Heart left ventricle (tissue), 16 donors: Measurements from ENCODE around the gene UGT1A7. TPM values are rescaled to one million over a fixed set of nuclear protein-coding genes. Genes with fewer than 3 reads are reported as not detected.

ENCODE experiments used
- ATAC-seq, 4 donors: fragments of 200-7000 bp; cut with Tn5 transposase; one replicate each; pipeline ENCODE4 v1.9.1; 2020 to 2022; ENCODE audit warnings: moderate library complexity in 4 of 4, mild to moderate bottlenecking in 3 of 4, moderate number of reproducible peaks in 1 of 4
- DNase-seq, 5 donors: peaks; one replicate each; pipeline ENCODE4 v3.0.0-alpha.2; 2020
- H3K27ac ChIP-seq, 12 donors: fragments of 200-600 bp; sonication (generic) in 4 of 12; one replicate each; pipeline versions ENCODE4 v1.5.0 to v1.8.0; 2016 to 2022; ENCODE audit warnings: mild to moderate bottlenecking in 2 of 12
- H3K27me3 ChIP-seq, 9 donors: fragments of 200-600 bp; sonication (generic) in 2 of 9; one replicate each; pipeline versions ENCODE4 v1.5.1 to v1.8.0; 2016 to 2022; ENCODE audit warnings: mild to moderate bottlenecking in 3 of 9
- H3K36me3 ChIP-seq, 9 donors: fragments of 200-600 bp; sonication (generic) in 2 of 9; one replicate each; pipeline versions ENCODE4 v1.5.0 to v1.8.0; 2018 to 2022; ENCODE audit warnings: mild to moderate bottlenecking in 2 of 9
- H3K4me1 ChIP-seq, 12 donors: fragments of 200-600 bp; sonication (generic) in 4 of 12; one replicate each; pipeline versions ENCODE4 v1.5.0 to v1.8.0; 2016 to 2022; ENCODE audit warnings: mild to moderate bottlenecking in 3 of 12
- H3K4me3 ChIP-seq, 12 donors: fragments of 200-600 bp; sonication (generic) in 4 of 12; one replicate each; pipeline versions ENCODE4 v1.5.0 to v1.8.0; 2017 to 2022; ENCODE audit warnings: mild to moderate bottlenecking in 9 of 12, moderate library complexity in 4 of 12
- H3K9me3 ChIP-seq, 12 donors: fragments of 200-600 bp; sonication (generic) in 4 of 12; one replicate each; pipeline versions ENCODE4 v1.5.0 to v1.8.0; 2016 to 2022; ENCODE audit warnings: mild to moderate bottlenecking in 1 of 12
- CTCF ChIP-seq, 12 donors: fragments of 200-600 bp; sonication (generic) in 4 of 12; IDR thresholded peaks; one replicate each; pipeline versions ENCODE4 v1.5.0 to v1.8.0; 2018 to 2022; ENCODE audit warnings: antibody characterized with exemption in 12 of 12, mild to moderate bottlenecking in 5 of 12
- POLR2A ChIP-seq, 2 donors: fragments of 450-650 bp; IDR thresholded peaks; one replicate each; pipeline ENCODE4 v1.6.1; 2017; ENCODE audit warnings: antibody characterized with exemption in 2 of 2, mild to moderate bottlenecking in 2 of 2, moderate library complexity in 2 of 2
- WGBS, 4 donors: extraction: QIAGEN DNeasy Blood & Tissue Kit in 2 of 4; methylation state at CpG; one replicate each; pipeline versions ENCODE4 v1.1.5 to v1.1.7; 2013 to 2018; 5-methylcytosine and 5-hydroxymethylcytosine counted together
- intact Hi-C, 10 donors: fragments of 100-400 bp; cut with DNase I; formaldehyde crosslinking; loops; one replicate each; pipeline versions ENCODE4 v1.11.1 to v1.14.2; 2022
- polyA plus RNA-seq, 2 donors: library from polyadenylated mRNA; stranded (reverse); fragments of 200-250 nt; gene quantifications; one replicate each; pipeline ENCODE4 v1.2.3, GENCODE V29; 2013
- total RNA-seq, 9 donors: library from RNA; depleted of rRNA in 2 of 9; stranded (reverse); fragments of >200 nt in 2 of 9; fragmentation: NEBNext Ultra II Directional in 3 of 9; extraction: Animal tissue kit (Norgen Biotek cat#: 25700) in 3 of 9; gene quantifications; one replicate each; pipeline versions ENCODE4 v1.1.0 to v1.2.4, GENCODE V29; 2016 to 2023
- donor health status: ischemic (EF 13 %, LVEDD 7.1; RV severe dilation, severe dysfunction).
- donor health status: healthy with polysubstance abuse.
- donor health status: DM: no; HTN: yes; CAD: no.
- donor health status: DM: no; HTN: no; CAD: no.
- donor health status: ischemic (EF 25% LVEDD 6.9; RV normal size, moderate dysfunction).
- donor health status: ischemic (EF 25% LVEDD 5.7; RV mildly dilated, moderate dysfunction).
- donor health status: healthy.
- donor health status: DM: yes; HTN: yes; CAD: no.
- donor health status: ischemic (EF 35%, LVEDD 5.7; RV mildly dilated, moderate dysfunction).
- donor health status: nonischemic (EF 11% LVEDD 7.7; RV severe dilation, severe dysfunction).
- donor health status: DM: yes; HTN: yes; CAD: no.
- donor health status: PGD.
- donor health status: ischemic (EF 29% LVEDD 5.4; RV normal size, mild dysfunction).
- donor health status: nonischemic (EF 23%, LVEDD 6.1; RV moderate dilation, normal function).

Gene UGT1A7
- total and polyA plus RNA-seq, 11 donors = not detected

- ATAC-seq (no peak), DNase-seq (no peak)
- H3K27me3 ChIP-seq = peaks cover 0 to 7% (median 0%) of the 10 kb centered on the region in 9 donors
- no peak for TF ChIP-seq POLR2A (IDR thresholded peaks at IDR 0.05)
- TF ChIP-seq CTCF (IDR thresholded peaks at IDR 0.05) = no peak
- H3K4me1 ChIP-seq = no peaks in the 10 kb centered on the region
- no peak overlapping the region for H3K4me3 ChIP-seq
- peaks cover 0 to 8% (median 0%) of the 10 kb centered on the region in 12 donors for H3K9me3 ChIP-seq
- no peak overlapping the region for H3K27ac ChIP-seq
- no peaks in the 10 kb centered on the region for H3K36me3 ChIP-seq
- 80 to 85% (median 85%) methylated on average over 4 of the region's 4 CpGs for WGBS, 4 donors
- intact Hi-C loops = no loop called here
Measured at GRCh38 chr2:233780771-233781170, 99.1 kb downstream of the UGT1A7 start.

- Histone ChIP-seq H3K4me1 (no peaks in the 10 kb centered on the region), H3K27me3 (peaks cover 0 to 4% (median 0%) of the 10 kb centered on the region in 9 donors), H3K4me3 (no peak overlapping the region), H3K36me3 (no peaks in the 10 kb centered on the region), H3K27ac (no peak overlapping the region), H3K9me3 (no peaks in the 10 kb centered on the region)
- intact Hi-C loops = no loop called here
- DNase-seq (no peak), ATAC-seq (no peak)
- TF ChIP-seq POLR2A (IDR thresholded peaks at IDR 0.05) (no peak), CTCF (IDR thresholded peaks at IDR 0.05) (no peak)
- 86 to 94% (median 93%) methylated on average over 3 to 7 of the region's 7 CpGs for WGBS, 4 donors
Measured at GRCh38 chr2:233789554-233789953, 107.9 kb downstream of the UGT1A7 start.

GRCh38 chr2:233791151-233791882, 109.6 kb downstream of the UGT1A7 start:
- Histone ChIP-seq H3K4me1 (no peaks in the 10 kb centered on the region), H3K4me3 (no peak overlapping the region), H3K9me3 (no peaks in the 10 kb centered on the region), H3K27me3 (no peaks in the 10 kb centered on the region), H3K36me3 (no peaks in the 10 kb centered on the region), H3K27ac (no peak overlapping the region)
- DNase-seq = no peak
- 80 to 86% (median 83%) methylated on average over 18 of the region's 18 CpGs for WGBS, 4 donors
- ATAC-seq = no peak
- intact Hi-C loops = no loop called here
- TF ChIP-seq CTCF (IDR thresholded peaks at IDR 0.05) (no peak), POLR2A (IDR thresholded peaks at IDR 0.05) (no peak)

- Histone ChIP-seq H3K4me1 (no peaks in the 10 kb centered on the region), H3K9me3 (no peaks in the 10 kb centered on the region), H3K4me3 (no peak overlapping the region), H3K36me3 (no peaks in the 10 kb centered on the region), H3K27me3 (no peaks in the 10 kb centered on the region), H3K27ac (no peak overlapping the region)
- no peak for ATAC-seq
- intact Hi-C loops = no loop called here
- no peak for DNase-seq
- TF ChIP-seq CTCF (IDR thresholded peaks at IDR 0.05) = no peak
- TF ChIP-seq POLR2A (IDR thresholded peaks at IDR 0.05) = no peak
- WGBS, 4 donors = 76 to 82% (median 80%) methylated on average over 9 of the region's 9 CpGs
Measured at GRCh38 chr2:233791883-233792329, 110.2 kb downstream of the UGT1A7 start.
